CD4-positive, alpha-beta T cell (primary cell): Measurements from ENCODE around the gene GLRA3. TPM values are rescaled to one million over a fixed set of nuclear protein-coding genes. Genes with fewer than 3 reads are reported as not detected.

Source experiments
- ATAC-seq: fragments of 200-7000 bp; cut with Tn5 transposase; one replicate; pipeline ENCODE4 v1.10.0; 2022; ENCODE audit warnings: mild to moderate bottlenecking; ENCODE audit not compliant: poor library complexity
- CTCF ChIA-PET: fragments of 350-600 bp; sonication (Branson Sonifier 250); formaldehyde crosslinking; loops from one replicate; lab custom pipeline; 2021; ENCODE audit warnings: antibody characterized with exemption, inconsistent platforms; lab: Charles Lee
- POLR2A ChIA-PET: fragments of 350-600 bp; sonication (Branson Sonifier 250); formaldehyde crosslinking; loops from one replicate; lab custom pipeline; 2021; ENCODE audit warnings: antibody characterized with exemption, inconsistent platforms; lab: Charles Lee
- DNase-seq, 14 experiments: peaks; one replicate each; pipeline ENCODE4 v3.0.0-alpha.2; 2013 to 2020; ENCODE audit warnings: mixed read lengths in 2 of 14
- H3K27ac ChIP-seq, 2 donors: one replicate each; pipeline versions ENCODE4 v1.5.1 to v1.7.0; 2013; ENCODE audit warnings: low read length in 2 of 2, low read depth in 1 of 2, mild to moderate bottlenecking in 1 of 2
- H3K27me3 ChIP-seq, 2 experiments: 1 replicate in 1 of 2; 2 replicates in 1 of 2; pipeline versions ENCODE4 v1.6.1 to v1.7.0; 2013; ENCODE audit warnings: low read length in 2 of 2, control low read depth in 1 of 2, mild to moderate bottlenecking in 1 of 2, moderate library complexity in 1 of 2; ENCODE audit not compliant: insufficient read depth in 2 of 2, control insufficient read depth in 1 of 2
- H3K36me3 ChIP-seq: one replicate; pipeline ENCODE4 v1.6.1; 2013; ENCODE audit warnings: low read length, control low read depth; ENCODE audit not compliant: insufficient read depth
- H3K4me1 ChIP-seq: one replicate; pipeline ENCODE4 v1.6.1; 2013; ENCODE audit warnings: low read length, control low read depth; ENCODE audit not compliant: insufficient read depth
- H3K4me3 ChIP-seq: one replicate; pipeline ENCODE4 v1.5.1; 2013; ENCODE audit warnings: mild to moderate bottlenecking, low read length, moderate library complexity
- H3K9me3 ChIP-seq, 2 experiments: 1 replicate in 1 of 2; 2 replicates in 1 of 2; pipeline versions ENCODE4 v1.6.1 to v1.7.0; 2013; ENCODE audit warnings: low read length in 2 of 2, mild to moderate bottlenecking in 2 of 2, control low read depth in 1 of 2, moderate library complexity in 1 of 2; ENCODE audit not compliant: control insufficient read depth in 1 of 2, insufficient read depth in 1 of 2
- H3K27ac Mint-ChIP-seq: one replicate; pipeline ENCODE4 v1.8.0; 2020; ENCODE audit warnings: mixed read lengths
- H3K27me3 Mint-ChIP-seq: one replicate; pipeline ENCODE4 v1.8.0; 2021; ENCODE audit warnings: mixed read lengths
- H3K36me3 Mint-ChIP-seq: one replicate; pipeline ENCODE4 v1.8.0; 2021; ENCODE audit warnings: low read depth, mixed read lengths
- H3K4me1 Mint-ChIP-seq: one replicate; pipeline ENCODE4 v1.8.0; 2021; ENCODE audit warnings: low read depth, mixed read lengths
- H3K4me3 Mint-ChIP-seq: one replicate; pipeline ENCODE4 v1.8.0; 2020; ENCODE audit warnings: mild to moderate bottlenecking, mixed read lengths
- H3K9me3 Mint-ChIP-seq: one replicate; pipeline ENCODE4 v1.8.0; 2020; ENCODE audit warnings: mixed read lengths
- intact Hi-C, 2 experiments: fragments of 100-400 bp; cut with DNase I in 1 of 2; cut with micrococcal nuclease in 1 of 2; formaldehyde crosslinking; loops; one replicate each; pipeline versions ENCODE4 v1.15.1 to v1.9.0; 2023 to 2025; cut with DNase I, micrococcal nuclease
- total RNA-seq, 174 experiments: library from RNA in 2 of 174; stranded (reverse) in 2 of 174; gene quantifications; one replicate each; pipeline ENCODE4 v1.2.3 and lab custom pipeline; 2021 to 2026
- TF ChIP-seq, protein P1 (sequence below): fragments of 200-600 bp; IDR thresholded peaks from one replicate; pipeline ENCODE4 v1.8.0; 2022; ENCODE audit warnings: antibody characterized with exemption, mild to moderate bottlenecking

Gene GLRA3
- total RNA-seq, 2 experiments from 2014 or later: not detected

DNA sequence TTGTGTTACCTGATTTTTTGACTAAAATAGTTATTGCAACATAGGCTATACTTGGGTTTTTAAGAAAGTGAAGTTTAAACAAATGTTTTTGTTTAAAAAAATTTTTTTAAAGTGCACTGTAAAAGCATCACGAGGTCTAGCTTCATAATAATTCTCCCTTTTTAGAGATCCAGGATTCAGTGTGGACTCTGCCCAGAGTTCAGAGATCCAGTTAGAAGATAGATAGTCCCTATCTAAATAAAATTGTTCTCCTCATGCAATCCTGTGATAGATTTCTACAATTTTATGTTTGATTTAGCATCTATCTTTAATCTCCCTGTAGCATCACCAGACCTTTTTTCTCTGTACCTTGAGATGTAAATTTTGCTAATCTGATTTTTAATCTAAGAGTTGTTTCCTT is 221.3 kb downstream of the GLRA3 start:
- no peak for DNase-seq
- Histone ChIP-seq H3K4me1 (no peaks in the 10 kb centered on the region), H3K4me3 (no peak overlapping the region), H3K9me3 (peaks cover 0 to 7% of the 10 kb centered on the region in 2 experiments), H3K36me3 (no peaks in the 10 kb centered on the region), H3K27ac (no peak overlapping the region), H3K27me3 (no peaks in the 10 kb centered on the region)
- Mint-ChIP-seq H3K27me3 (no peaks in the 10 kb centered on the region), H3K4me1 (no peaks in the 10 kb centered on the region), H3K4me3 (no peak overlapping the region), H3K27ac (no peak overlapping the region), H3K9me3 (peaks cover 4% of the 10 kb centered on the region), H3K36me3 (no peaks in the 10 kb centered on the region)
- CTCF ChIA-PET: no interaction called here
- intact Hi-C loops: no loop called here
- POLR2A ChIA-PET: no interaction called here
- TF ChIP-seq, protein P1, sequence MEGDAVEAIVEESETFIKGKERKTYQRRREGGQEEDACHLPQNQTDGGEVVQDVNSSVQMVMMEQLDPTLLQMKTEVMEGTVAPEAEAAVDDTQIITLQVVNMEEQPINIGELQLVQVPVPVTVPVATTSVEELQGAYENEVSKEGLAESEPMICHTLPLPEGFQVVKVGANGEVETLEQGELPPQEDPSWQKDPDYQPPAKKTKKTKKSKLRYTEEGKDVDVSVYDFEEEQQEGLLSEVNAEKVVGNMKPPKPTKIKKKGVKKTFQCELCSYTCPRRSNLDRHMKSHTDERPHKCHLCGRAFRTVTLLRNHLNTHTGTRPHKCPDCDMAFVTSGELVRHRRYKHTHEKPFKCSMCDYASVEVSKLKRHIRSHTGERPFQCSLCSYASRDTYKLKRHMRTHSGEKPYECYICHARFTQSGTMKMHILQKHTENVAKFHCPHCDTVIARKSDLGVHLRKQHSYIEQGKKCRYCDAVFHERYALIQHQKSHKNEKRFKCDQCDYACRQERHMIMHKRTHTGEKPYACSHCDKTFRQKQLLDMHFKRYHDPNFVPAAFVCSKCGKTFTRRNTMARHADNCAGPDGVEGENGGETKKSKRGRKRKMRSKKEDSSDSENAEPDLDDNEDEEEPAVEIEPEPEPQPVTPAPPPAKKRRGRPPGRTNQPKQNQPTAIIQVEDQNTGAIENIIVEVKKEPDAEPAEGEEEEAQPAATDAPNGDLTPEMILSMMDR: no peak
- no peak for ATAC-seq

DNA sequence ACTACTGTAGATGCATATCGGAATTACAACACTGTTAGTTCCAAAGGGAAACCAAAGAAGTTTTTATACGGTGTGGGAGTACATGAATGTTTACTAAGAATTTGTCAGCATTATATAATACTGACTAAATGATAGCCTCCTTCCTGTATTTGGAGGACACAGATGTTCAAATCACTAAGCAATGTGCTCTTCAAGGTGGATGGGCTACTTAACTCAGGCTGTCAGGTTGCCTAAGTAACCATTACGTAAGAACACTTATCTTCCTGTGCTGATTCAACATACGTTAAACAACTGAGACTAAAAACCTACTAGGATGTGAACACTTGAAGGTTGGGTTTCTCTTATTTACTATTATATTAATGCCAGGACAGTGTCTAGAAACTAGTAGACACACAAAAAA is 224.8 kb downstream of the GLRA3 start:
- H3K4me1 Mint-ChIP-seq: no peaks in the 10 kb centered on the region
- CTCF ChIA-PET: no interaction called here
- no peak overlapping the region for H3K27ac ChIP-seq

DNA sequence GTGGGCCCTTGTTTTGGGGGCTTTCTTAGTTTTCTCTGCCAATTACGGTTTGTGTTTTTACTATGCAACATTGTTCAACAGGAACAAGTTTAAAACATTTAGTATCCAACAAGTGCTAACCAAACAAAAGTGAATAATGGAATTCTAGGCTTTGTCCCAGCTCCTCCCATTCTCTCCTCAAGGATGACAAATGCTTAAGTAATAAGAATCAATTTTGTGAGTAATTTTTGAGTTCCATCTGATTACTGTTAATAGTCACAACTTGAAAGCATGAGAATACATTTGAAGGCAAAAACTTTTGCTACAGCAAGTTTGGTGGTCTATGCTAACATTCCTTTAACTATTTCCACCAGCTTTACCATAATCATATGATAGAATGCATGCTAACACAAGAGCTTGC is 228.7 kb downstream of the GLRA3 start:
- Mint-ChIP-seq H3K36me3 (no peaks in the 10 kb centered on the region), H3K4me1 (no peaks in the 10 kb centered on the region), H3K27ac (no peak overlapping the region), H3K9me3 (no peaks in the 10 kb centered on the region), H3K4me3 (no peak overlapping the region), H3K27me3 (no peaks in the 10 kb centered on the region)
- TF ChIP-seq, protein P1: no peak
- ChIA-PET CTCF (no interaction called here), POLR2A (no interaction called here)
- Histone ChIP-seq H3K36me3 (no peaks in the 10 kb centered on the region), H3K4me1 (no peaks in the 10 kb centered on the region), H3K27me3 (no peaks in the 10 kb centered on the region), H3K9me3 (no peaks in the 10 kb centered on the region), H3K4me3 (no peak overlapping the region), H3K27ac (no peak overlapping the region)
- DNase-seq (no peak), ATAC-seq (no peak)
- intact Hi-C loops: no loop called here

More for the DNA sequence above, 224.8 kb downstream of the GLRA3 start:
- Mint-ChIP-seq H3K36me3 (no peaks in the 10 kb centered on the region), H3K9me3 (no peaks in the 10 kb centered on the region), H3K27me3 (no peaks in the 10 kb centered on the region), H3K4me3 (no peak overlapping the region), H3K27ac (no peak overlapping the region)
- Histone ChIP-seq H3K4me3 (no peak overlapping the region), H3K36me3 (no peaks in the 10 kb centered on the region), H3K4me1 (no peaks in the 10 kb centered on the region), H3K9me3 (no peaks in the 10 kb centered on the region), H3K27me3 (no peaks in the 10 kb centered on the region)
- TF ChIP-seq, protein P1: no peak
- DNase-seq: peak in 1 of 14 experiments; percentile 16
- POLR2A ChIA-PET: no interaction called here
- intact Hi-C loops: no loop called here
- ATAC-seq: no peak
